Measurements from ENCODE around the gene CNBP. TPM values are rescaled to one million over a fixed set of nuclear protein-coding genes. Genes with fewer than 3 reads are reported as not detected.

CNBP gene
- total and polyA plus RNA-seq, 2 experiments from 2014 or later = 240 to 373 TPM

- TF ChIP-seq EZH2phosphoT487 (IDR thresholded peaks at IDR 0.05; ENCODE audit: insufficient read depth, low read depth) (no peak), EZH2 (IDR thresholded peaks at IDR 0.05; ENCODE audit: insufficient read depth, poor library complexity, severe bottlenecking) (no peak)
- 76 to 83% methylated on average over 8 of the region's 8 CpGs for WGBS, 2 experiments (ENCODE audit: low coverage in 1 of 2, low lambda C conversion rate in 2 of 2, missing lambda C conversion rate in 2 of 2)
- DNase-seq = no peak
- Histone ChIP-seq H4K20me1 (ENCODE audit: insufficient read depth) (no peaks in the 10 kb centered on the region), H3K4me2 (ENCODE audit: unreplicated experiment) (no peak overlapping the region), H3K79me2 (ENCODE audit: insufficient read depth) (no peaks in the 10 kb centered on the region), H3K27ac (no peak overlapping the region), H3K4me3 (no peak overlapping the region), H3K9me2 (ENCODE audit: insufficient read depth) (no peaks in the 10 kb centered on the region), H3K27me3 (replicated peaks; ENCODE audit: insufficient read depth) (no peaks in the 10 kb centered on the region), H3F3A (ENCODE audit: insufficient read depth) (peaks cover 6% of the 10 kb centered on the region; the same call in 1 of the 2 replicates), H3K36me3 (ENCODE audit: low read depth) (no peaks in the 10 kb centered on the region), H3K9ac (no peak overlapping the region), H3K9me3 (ENCODE audit: low read depth) (no peaks in the 10 kb centered on the region), H2AFZ (no peak overlapping the region), H3K4me1 (ENCODE audit: insufficient read depth) (no peaks in the 10 kb centered on the region)
- in situ Hi-C loops (cut with MboI) = no loop called here
Measured at GRCh38 chr3:129205109-129205832, 21.6 kb upstream of the CNBP start.

- DNase-seq = no peak
- 22 to 24% methylated on average over 2 of the region's 2 CpGs for WGBS, 2 experiments (ENCODE audit: low coverage in 1 of 2, low lambda C conversion rate in 2 of 2, missing lambda C conversion rate in 2 of 2)
- in situ Hi-C loops (cut with MboI) = no loop called here
Measured at GRCh38 chr3:129204473-129204872, 20.8 kb upstream of the CNBP start.

GRCh38 chr3:129199366-129199765 is 15.7 kb upstream of the CNBP start:
- Histone ChIP-seq H4K20me1 (ENCODE audit: insufficient read depth) (no peaks in the 10 kb centered on the region), H3K9me2 (ENCODE audit: insufficient read depth) (no peaks in the 10 kb centered on the region), H3K9me3 (ENCODE audit: low read depth) (no peaks in the 10 kb centered on the region), H3K36me3 (ENCODE audit: low read depth) (no peaks in the 10 kb centered on the region), H3K4me3 (no peak overlapping the region), H3K9ac (no peak overlapping the region), H3K27me3 (replicated peaks; ENCODE audit: insufficient read depth) (no peaks in the 10 kb centered on the region), H3K79me2 (ENCODE audit: insufficient read depth) (no peaks in the 10 kb centered on the region; the same call in 1 of the 2 replicates), H2AFZ (no peak overlapping the region), H3K4me2 (ENCODE audit: unreplicated experiment) (no peak overlapping the region), H3K27ac (no peak overlapping the region), H3K4me1 (ENCODE audit: insufficient read depth) (peaks cover 22% of the 10 kb centered on the region), H3F3A (ENCODE audit: insufficient read depth) (peaks cover 32% of the 10 kb centered on the region)
- DNase-seq = no peak
- WGBS, 2 experiments (ENCODE audit: low coverage in 1 of 2, low lambda C conversion rate in 2 of 2, missing lambda C conversion rate in 2 of 2) = 95 to 97% methylated on average over 8 of the region's 8 CpGs
- in situ Hi-C loops (cut with MboI) = no loop called here
- TF ChIP-seq EZH2 (IDR thresholded peaks at IDR 0.05; ENCODE audit: insufficient read depth, poor library complexity, severe bottlenecking) (no peak), EZH2phosphoT487 (IDR thresholded peaks at IDR 0.05; ENCODE audit: insufficient read depth, low read depth) (no peak)

More at GRCh38 chr3:129204473-129204872, 20.8 kb upstream of the CNBP start:
- Histone ChIP-seq H3F3A (ENCODE audit: insufficient read depth) (no peaks in the 10 kb centered on the region), H3K4me3 (no peak overlapping the region), H4K20me1 (ENCODE audit: insufficient read depth) (no peaks in the 10 kb centered on the region), H3K4me2 (ENCODE audit: unreplicated experiment) (no peak overlapping the region), H3K4me1 (ENCODE audit: insufficient read depth) (no peaks in the 10 kb centered on the region), H3K27me3 (replicated peaks; ENCODE audit: insufficient read depth) (no peaks in the 10 kb centered on the region), H3K27ac (no peak overlapping the region), H3K36me3 (ENCODE audit: low read depth) (no peaks in the 10 kb centered on the region), H2AFZ (no peak overlapping the region), H3K9ac (no peak overlapping the region), H3K79me2 (ENCODE audit: insufficient read depth) (no peaks in the 10 kb centered on the region), H3K9me2 (ENCODE audit: insufficient read depth) (no peaks in the 10 kb centered on the region), H3K9me3 (ENCODE audit: low read depth) (no peaks in the 10 kb centered on the region)
- TF ChIP-seq EZH2 (IDR thresholded peaks at IDR 0.05; ENCODE audit: insufficient read depth, poor library complexity, severe bottlenecking) = no peak
- no peak for TF ChIP-seq EZH2phosphoT487 (IDR thresholded peaks at IDR 0.05; ENCODE audit: insufficient read depth, low read depth)

GRCh38 chr3:129197321-129197720 is 13.6 kb upstream of the CNBP start:
- peaks cover 32% of the 10 kb centered on the region for H3F3A ChIP-seq (ENCODE audit: insufficient read depth)
- H3K9ac ChIP-seq = no peak overlapping the region
- no peak for TF ChIP-seq EZH2 (IDR thresholded peaks at IDR 0.05; ENCODE audit: insufficient read depth, poor library complexity, severe bottlenecking)
- TF ChIP-seq EZH2phosphoT487 (IDR thresholded peaks at IDR 0.05; ENCODE audit: insufficient read depth, low read depth) = no peak
- no peaks in the 10 kb centered on the region for H4K20me1 ChIP-seq (ENCODE audit: insufficient read depth)
- in situ Hi-C loops (cut with MboI) = no loop called here
- DNase-seq = no peak
- H3K36me3 ChIP-seq (ENCODE audit: low read depth) = no peaks in the 10 kb centered on the region
- no peaks in the 10 kb centered on the region for H3K9me2 ChIP-seq (ENCODE audit: insufficient read depth)
- no peaks in the 10 kb centered on the region for H3K27me3 ChIP-seq (replicated peaks; ENCODE audit: insufficient read depth)
- no peaks in the 10 kb centered on the region; the same call in 1 of the 2 replicates for H3K79me2 ChIP-seq (ENCODE audit: insufficient read depth)
- 94 to 100% methylated on average over 1 of the region's 1 CpG for WGBS, 2 experiments (ENCODE audit: low coverage in 1 of 2, low lambda C conversion rate in 2 of 2, missing lambda C conversion rate in 2 of 2)
- peaks cover 22% of the 10 kb centered on the region for H3K4me1 ChIP-seq (ENCODE audit: insufficient read depth)
- no peak overlapping the region for H3K4me3 ChIP-seq
- H3K4me2 ChIP-seq (ENCODE audit: unreplicated experiment) = no peak overlapping the region
- H2AFZ ChIP-seq = 0 out of 2 replicates have a peak overlapping the region, but pooled peaks have one; percentile 71
- H3K9me3 ChIP-seq (ENCODE audit: low read depth) = no peaks in the 10 kb centered on the region
- H3K27ac ChIP-seq = peak overlapping the region; percentile 91

Measured in GM23248 (cell line).